ENCODE data around the gene ULK3. TPM values are rescaled to one million over a fixed set of nuclear protein-coding genes. Genes with fewer than 3 reads are reported as not detected.

ULK3 gene
- total RNA-seq, 2 donors from 2014 or later: 48.5 to 53.8 TPM

DNA sequence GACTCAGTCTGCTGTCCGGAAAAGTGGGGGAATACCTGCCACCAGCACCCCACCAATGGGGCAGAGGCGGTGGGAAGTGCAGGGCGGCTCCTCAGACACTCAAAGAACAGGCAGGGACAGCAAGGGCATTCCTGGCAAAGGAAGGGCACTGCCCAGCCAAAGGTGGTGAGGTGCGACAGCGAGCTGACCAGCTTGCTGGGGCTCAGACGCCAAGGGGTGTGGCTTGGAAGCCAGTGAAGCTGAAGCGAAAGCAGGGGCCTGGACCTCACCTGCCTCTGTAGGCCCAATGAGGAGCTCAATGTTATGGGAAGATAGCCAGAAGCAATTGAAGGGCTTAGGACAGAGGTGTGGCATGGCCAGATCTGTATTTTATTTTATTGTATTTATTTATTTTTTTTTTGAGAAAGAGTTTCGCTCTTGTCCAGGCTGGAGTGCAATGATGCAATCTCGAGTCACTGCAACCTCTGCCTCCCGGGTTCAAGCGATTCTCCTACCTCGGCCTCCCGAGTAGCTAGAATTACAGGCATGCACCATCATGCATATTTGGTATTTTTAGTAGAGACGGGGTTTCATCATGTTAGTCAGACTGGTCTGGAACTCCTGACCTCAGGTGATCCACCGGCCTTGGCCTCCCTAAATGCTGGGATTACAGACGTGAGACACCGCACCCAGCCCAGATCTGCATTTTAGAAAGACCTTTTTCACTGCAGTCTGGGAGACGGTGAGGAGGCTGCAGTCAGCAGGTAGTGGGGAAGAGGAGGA lies 34.7 kb downstream of the ULK3 start:
- H3K27ac Mint-ChIP-seq: peak overlapping the region; percentile 10
- no peak overlapping the region for H3K4me3 Mint-ChIP-seq
- no peaks in the 10 kb centered on the region for H3K27me3 Mint-ChIP-seq (ENCODE audit: low read depth)
- no peaks in the 10 kb centered on the region for H3K9me3 Mint-ChIP-seq
- ATAC-seq (replicated peaks in 1 of 2) (no peak), DNase-seq (no peak)
- H3K4me1 Mint-ChIP-seq (ENCODE audit: low read depth): peaks cover 29% of the 10 kb centered on the region
- peaks cover 5 to 6% of the 10 kb centered on the region in 2 donors for H3K36me3 Mint-ChIP-seq (ENCODE audit: insufficient read depth in 2 of 2)

DNA sequence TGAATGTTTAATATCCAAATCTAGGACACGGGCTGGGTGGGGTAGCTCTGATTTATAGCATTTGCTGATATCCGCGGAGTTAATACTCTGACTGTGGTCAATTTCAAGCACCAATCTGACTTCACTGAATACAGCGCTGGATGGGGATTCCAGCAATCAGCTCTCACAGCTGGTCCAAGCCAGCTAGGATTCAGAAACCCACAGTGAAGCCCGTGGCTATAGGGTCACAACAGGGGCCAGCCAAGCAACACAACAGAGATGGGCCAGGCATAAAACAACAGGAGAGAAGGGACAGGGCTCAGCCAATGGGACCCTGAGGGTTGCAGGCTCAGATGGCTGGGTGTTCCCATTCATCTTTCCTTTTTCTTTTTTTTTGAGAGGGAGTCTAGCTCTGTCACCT lies 35.7 kb downstream of the ULK3 start:
- Mint-ChIP-seq H3K4me1 (ENCODE audit: low read depth) (peaks cover 29% of the 10 kb centered on the region), H3K27me3 (ENCODE audit: low read depth) (no peaks in the 10 kb centered on the region), H3K27ac (no peak overlapping the region), H3K36me3 (ENCODE audit: insufficient read depth in 2 of 2) (peaks cover 5 to 9% of the 10 kb centered on the region in 2 donors), H3K9me3 (no peaks in the 10 kb centered on the region), H3K4me3 (no peak overlapping the region)
- no peak for ATAC-seq (replicated peaks in 1 of 2)
- no peak for DNase-seq

DNA sequence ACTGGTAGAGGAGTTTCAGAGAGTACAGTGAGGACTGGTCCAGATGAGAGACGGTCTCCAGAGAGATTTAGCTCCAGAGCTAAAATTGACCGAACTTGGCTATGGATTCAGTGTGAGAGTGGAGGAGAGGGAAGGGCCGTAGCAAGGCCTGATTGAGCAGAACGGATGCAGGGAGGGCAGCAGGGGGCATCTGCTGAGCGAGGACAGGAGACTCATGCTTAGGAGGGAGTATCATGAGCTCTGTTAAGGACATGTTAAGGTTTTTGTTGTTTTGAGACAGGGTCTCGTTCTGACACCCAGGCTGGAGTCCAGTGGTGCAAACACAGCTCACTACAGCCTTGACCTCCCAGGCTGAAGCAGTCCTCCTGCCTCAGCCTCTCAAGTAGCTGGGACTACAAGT lies 38.0 kb downstream of the ULK3 start:
- H3K4me3 Mint-ChIP-seq: no peak overlapping the region
- H3K27me3 Mint-ChIP-seq (ENCODE audit: low read depth): no peaks in the 10 kb centered on the region
- H3K36me3 Mint-ChIP-seq (ENCODE audit: insufficient read depth in 2 of 2): peaks cover 5 to 17% of the 10 kb centered on the region in 2 donors
- H3K9me3 Mint-ChIP-seq: no peaks in the 10 kb centered on the region
- H3K27ac Mint-ChIP-seq: peak overlapping the region; percentile 7
- DNase-seq (no peak), ATAC-seq (replicated peaks in 1 of 2) (no peak)
- peaks cover 33% of the 10 kb centered on the region for H3K4me1 Mint-ChIP-seq (ENCODE audit: low read depth)

DNA sequence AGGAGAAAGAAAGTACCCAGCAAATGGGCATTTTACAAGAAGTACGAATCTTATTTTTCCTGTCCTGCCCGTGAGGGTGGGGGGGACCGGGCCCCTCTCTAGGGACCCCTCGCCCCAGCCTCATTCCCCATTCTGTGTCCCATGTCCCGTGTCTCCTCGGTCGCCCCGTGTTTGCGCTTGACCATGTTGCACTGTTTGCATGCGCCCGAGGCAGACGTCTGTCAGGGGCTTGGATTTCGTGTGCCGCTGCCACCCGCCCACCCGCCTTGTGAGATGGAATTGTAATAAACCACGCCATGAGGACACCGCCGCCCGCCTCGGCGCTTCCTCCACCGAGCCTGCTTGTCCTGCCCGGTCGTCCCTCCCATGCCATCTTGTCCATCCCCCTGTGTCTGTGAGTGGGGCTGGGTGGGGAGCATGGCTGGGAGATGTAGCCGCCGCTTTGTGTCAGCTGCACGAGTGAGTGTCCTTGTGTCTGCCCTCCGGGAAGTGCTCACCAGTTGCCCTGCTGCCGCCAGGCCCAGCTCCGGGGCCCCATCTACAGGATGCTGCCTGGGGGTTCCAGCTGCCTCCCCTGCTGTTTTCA lies 40.0 kb downstream of the ULK3 start:
- no peaks in the 10 kb centered on the region for H3K27me3 Mint-ChIP-seq (ENCODE audit: low read depth)
- H3K4me3 Mint-ChIP-seq: no peak overlapping the region
- DNase-seq (no peak), ATAC-seq (replicated peaks in 1 of 2) (no peak)
- no peaks in the 10 kb centered on the region for H3K9me3 Mint-ChIP-seq
- H3K4me1 Mint-ChIP-seq (ENCODE audit: low read depth): peaks cover 36% of the 10 kb centered on the region
- no peak overlapping the region for H3K27ac Mint-ChIP-seq
- peaks cover 5 to 19% of the 10 kb centered on the region in 2 donors for H3K36me3 Mint-ChIP-seq (ENCODE audit: insufficient read depth in 2 of 2)

DNA sequence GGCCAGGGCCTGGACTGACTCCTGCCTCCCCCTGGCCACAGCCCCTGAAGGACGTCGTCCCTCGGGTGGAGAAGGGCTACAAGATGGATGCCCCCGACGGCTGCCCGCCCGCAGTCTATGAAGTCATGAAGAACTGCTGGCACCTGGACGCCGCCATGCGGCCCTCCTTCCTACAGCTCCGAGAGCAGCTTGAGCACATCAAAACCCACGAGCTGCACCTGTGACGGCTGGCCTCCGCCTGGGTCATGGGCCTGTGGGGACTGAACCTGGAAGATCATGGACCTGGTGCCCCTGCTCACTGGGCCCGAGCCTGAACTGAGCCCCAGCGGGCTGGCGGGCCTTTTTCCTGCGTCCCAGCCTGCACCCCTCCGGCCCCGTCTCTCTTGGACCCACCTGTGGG lies 40.7 kb downstream of the ULK3 start:
- Mint-ChIP-seq H3K27me3 (ENCODE audit: low read depth) (no peaks in the 10 kb centered on the region), H3K9me3 (no peaks in the 10 kb centered on the region), H3K4me3 (no peak overlapping the region), H3K27ac (no peak overlapping the region), H3K36me3 (ENCODE audit: insufficient read depth in 2 of 2) (peaks cover 5 to 20% of the 10 kb centered on the region in 2 donors), H3K4me1 (ENCODE audit: low read depth) (peaks cover 38% of the 10 kb centered on the region)
- no peak for ATAC-seq (replicated peaks in 1 of 2)
- no peak for DNase-seq

DNA sequence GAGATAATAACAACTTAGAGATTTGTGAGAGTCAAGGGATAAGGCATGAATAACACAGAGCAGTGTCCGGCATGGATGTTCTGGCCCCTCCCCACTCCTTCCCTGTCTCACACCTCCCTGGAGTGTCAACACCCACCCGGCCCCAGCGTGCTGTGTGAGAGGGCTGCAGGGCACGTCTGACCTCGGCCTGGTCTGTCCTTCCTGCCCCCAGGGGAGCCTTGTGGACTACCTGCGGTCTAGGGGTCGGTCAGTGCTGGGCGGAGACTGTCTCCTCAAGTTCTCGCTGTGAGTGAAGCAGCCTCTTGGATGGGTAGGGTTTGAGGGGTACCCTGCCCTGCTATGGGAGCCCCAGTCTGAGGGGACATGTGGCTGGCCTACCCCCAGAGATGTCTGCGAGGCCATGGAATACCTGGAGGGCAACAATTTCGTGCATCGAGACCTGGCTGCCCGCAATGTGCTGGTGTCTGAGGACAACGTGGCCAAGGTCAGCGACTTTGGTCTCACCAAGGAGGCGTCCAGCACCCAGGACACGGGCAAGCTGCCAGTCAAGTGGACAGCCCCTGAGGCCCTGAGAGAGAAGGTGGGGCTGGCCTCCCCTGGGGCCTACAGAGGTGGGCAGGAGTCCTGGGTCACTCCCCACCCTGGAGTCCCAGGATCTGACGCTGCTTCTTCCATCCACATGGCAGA lies 41.5 kb downstream of the ULK3 start:
- ATAC-seq (replicated peaks in 1 of 2) (no peak), DNase-seq (no peak)
- Mint-ChIP-seq H3K4me1 (ENCODE audit: low read depth) (peaks cover 38% of the 10 kb centered on the region), H3K27ac (no peak overlapping the region), H3K9me3 (no peaks in the 10 kb centered on the region), H3K27me3 (ENCODE audit: low read depth) (no peaks in the 10 kb centered on the region), H3K36me3 (ENCODE audit: insufficient read depth in 2 of 2) (peaks cover 5 to 20% of the 10 kb centered on the region in 2 donors), H3K4me3 (no peak overlapping the region)

DNA sequence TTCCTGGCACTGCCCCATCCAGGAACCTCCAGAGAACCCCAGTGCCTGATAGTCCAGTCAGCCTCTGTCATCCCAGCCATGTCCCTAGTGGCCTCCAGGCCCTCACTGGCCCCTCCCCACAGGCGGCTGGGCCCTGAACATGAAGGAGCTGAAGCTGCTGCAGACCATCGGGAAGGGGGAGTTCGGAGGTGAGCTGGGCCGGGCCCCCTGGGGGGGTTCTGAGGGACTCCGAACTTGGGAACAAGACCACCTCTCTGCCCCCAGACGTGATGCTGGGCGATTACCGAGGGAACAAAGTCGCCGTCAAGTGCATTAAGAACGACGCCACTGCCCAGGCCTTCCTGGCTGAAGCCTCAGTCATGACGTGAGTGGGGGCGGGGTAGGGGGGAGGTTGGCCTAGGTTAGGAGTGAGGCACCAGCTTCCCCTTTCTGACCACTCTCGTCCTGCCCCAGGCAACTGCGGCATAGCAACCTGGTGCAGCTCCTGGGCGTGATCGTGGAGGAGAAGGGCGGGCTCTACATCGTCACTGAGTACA lies 42.3 kb downstream of the ULK3 start:
- Mint-ChIP-seq H3K4me3 (no peak overlapping the region), H3K36me3 (ENCODE audit: insufficient read depth in 2 of 2) (peaks cover 5 to 25% of the 10 kb centered on the region in 2 donors), H3K9me3 (no peaks in the 10 kb centered on the region), H3K27ac (peak overlapping the region; percentile 80), H3K4me1 (ENCODE audit: low read depth) (peaks cover 43% of the 10 kb centered on the region), H3K27me3 (ENCODE audit: low read depth) (no peaks in the 10 kb centered on the region)
- no peak for DNase-seq
- ATAC-seq (replicated peaks in 1 of 2): no peak

DNA sequence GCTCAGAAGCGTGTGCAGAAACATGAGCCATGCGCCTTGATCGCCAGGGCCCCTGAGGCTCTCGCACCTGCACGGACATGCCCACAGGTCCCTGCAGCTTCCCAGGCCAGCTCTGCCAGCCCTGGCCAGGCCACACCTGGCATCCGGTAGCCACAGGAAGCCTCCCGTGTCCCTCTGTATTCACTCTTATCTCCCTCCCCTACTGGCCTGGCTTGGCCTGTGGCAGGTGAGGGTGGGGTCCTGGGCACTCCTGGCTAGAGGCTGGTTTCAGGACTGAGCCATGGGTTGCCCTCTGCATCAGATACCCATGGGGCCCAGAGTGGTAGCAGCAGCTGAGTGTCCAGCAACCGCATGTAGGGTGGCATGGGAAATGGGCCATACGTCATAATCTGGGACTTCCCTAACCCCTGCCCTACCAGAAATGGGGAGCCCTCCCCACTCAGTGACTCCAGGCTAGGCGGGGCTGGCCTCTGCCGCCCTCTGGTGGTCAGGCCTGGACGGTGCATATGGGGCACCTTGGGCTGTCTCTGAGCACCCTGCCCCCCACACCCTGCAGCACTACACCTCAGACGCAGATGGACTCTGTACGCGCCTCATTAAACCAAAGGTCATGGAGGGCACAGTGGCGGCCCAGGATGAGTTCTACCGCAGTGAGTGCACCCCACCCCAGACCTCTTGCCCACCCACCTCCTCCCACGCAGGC lies 42.9 kb downstream of the ULK3 start:
- H3K4me3 Mint-ChIP-seq: peak overlapping the region in 1 of 2 donors; percentile 63

DNA sequence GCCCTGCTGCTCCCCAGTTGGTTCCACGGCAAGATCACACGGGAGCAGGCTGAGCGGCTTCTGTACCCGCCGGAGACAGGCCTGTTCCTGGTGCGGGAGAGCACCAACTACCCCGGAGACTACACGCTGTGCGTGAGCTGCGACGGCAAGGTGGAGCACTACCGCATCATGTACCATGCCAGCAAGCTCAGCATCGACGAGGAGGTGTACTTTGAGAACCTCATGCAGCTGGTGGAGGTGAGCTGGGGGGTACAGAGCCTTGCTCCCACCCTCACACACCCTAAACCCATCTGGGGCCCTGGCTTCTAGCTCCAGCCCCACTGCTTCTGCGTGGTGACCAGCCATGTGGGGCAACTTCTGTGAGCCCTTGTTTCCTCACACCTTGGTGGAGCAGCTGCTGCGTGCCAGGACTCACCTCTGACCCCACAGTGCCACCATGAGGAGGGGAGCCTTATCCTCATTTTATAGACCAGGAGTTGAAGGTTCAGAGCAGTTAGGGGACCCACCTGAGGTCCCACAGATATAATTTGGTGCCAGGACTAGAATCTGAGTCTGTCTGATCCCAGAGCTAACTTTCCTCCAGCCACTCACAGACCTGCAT lies 43.6 kb downstream of the ULK3 start:
- no peaks in the 10 kb centered on the region for H3K9me3 Mint-ChIP-seq
- H3K36me3 Mint-ChIP-seq (ENCODE audit: insufficient read depth in 2 of 2): peaks cover 5 to 23% of the 10 kb centered on the region in 2 donors
- H3K4me1 Mint-ChIP-seq (ENCODE audit: low read depth): peaks cover 51% of the 10 kb centered on the region
- ATAC-seq (replicated peaks in 1 of 2) (peak; percentile 23 to 35), DNase-seq (no peak)
- H3K27me3 Mint-ChIP-seq (ENCODE audit: low read depth): no peaks in the 10 kb centered on the region
- H3K27ac Mint-ChIP-seq: peak overlapping the region; percentile 70
- peak overlapping the region in 1 of 2 donors; percentile 63 for H3K4me3 Mint-ChIP-seq

More for the DNA sequence above, 42.9 kb downstream of the ULK3 start:
- Mint-ChIP-seq H3K9me3 (no peaks in the 10 kb centered on the region), H3K36me3 (ENCODE audit: insufficient read depth in 2 of 2) (peaks cover 5 to 25% of the 10 kb centered on the region in 2 donors), H3K4me1 (ENCODE audit: low read depth) (peaks cover 48% of the 10 kb centered on the region), H3K27me3 (ENCODE audit: low read depth) (no peaks in the 10 kb centered on the region), H3K27ac (peak overlapping the region; percentile 80)
- ATAC-seq (replicated peaks in 1 of 2) (peak; percentile 85 to 88), DNase-seq (peak; percentile 85 to 91)

DNA sequence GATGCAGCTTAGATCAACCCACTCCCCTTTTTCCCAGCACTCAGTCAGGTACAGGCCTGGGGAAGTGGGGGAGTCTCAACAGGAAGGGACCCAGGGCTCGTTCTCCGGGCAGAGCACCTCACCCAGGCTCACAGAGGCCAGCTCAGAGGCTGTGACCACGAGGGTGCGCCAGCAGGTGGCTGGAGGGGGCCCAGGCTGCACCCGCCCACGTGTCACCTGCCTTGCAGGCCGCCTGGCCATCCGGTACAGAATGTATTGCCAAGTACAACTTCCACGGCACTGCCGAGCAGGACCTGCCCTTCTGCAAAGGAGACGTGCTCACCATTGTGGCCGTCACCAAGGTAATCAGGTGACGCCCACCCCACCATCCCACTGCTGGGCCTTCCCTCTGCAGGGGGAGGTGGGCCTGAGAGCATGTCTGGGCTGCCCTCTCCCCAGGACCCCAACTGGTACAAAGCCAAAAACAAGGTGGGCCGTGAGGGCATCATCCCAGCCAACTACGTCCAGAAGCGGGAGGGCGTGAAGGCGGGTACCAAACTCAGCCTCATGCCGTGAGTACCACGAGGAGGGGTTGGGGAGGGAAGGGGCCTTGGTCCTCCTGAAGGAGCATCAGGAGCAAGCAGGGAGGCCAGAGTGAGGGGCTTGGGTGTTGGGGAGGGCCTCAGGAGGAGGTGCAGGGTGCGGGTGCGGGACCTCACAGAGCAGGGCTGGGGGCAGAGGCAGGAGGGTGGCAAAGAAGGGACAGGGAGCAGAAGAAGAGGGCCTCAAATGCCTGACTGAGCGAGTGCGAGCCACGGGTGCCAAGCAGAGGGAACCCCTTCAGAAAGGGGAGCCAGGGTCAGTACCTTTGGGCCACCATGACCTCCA lies 44.3 kb downstream of the ULK3 start:
- H3K27me3 Mint-ChIP-seq (ENCODE audit: low read depth): no peaks in the 10 kb centered on the region
- H3K27ac Mint-ChIP-seq: peak overlapping the region; percentile 71
- H3K4me1 Mint-ChIP-seq (ENCODE audit: low read depth): peaks cover 55% of the 10 kb centered on the region
- no peaks in the 10 kb centered on the region for H3K9me3 Mint-ChIP-seq
- no peak for ATAC-seq (replicated peaks in 1 of 2)
- DNase-seq: no peak
- peaks cover 0 to 18% of the 10 kb centered on the region in 2 donors for H3K36me3 Mint-ChIP-seq (ENCODE audit: insufficient read depth in 2 of 2)
- peak overlapping the region in 1 of 2 donors; percentile 28 for H3K4me3 Mint-ChIP-seq

DNA sequence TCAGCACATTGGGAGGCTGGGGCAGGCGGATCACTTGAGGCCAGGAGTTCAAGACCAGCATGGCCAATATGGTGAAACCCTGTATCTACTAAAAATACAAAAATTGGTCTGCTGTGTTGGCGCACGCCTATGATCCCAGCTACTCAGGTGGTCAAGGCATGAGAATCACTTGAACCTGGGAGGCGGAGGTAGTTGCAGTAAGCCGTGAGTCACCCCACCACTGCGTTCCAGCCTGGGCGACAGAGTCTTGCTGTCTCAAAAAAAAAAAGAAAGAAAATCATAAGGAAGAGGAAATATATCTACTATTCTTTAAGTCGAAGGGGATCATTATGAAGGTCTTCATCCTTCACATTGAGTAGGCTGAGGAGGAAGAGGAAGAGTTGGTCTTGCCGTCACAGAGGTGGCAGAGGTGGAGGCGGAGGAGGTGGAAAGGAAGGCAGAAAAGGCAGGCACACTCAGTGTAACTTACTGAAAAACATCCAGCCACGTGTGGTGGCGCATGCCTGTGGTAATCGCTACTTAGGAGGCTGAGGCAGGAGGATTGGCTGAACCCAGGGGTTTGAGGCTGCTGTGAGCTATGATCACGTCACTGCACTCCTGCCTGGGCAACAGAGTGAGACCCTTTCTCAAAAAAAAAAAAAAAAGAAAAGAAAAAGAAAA lies 46.9 kb downstream of the ULK3 start:
- H3K27me3 Mint-ChIP-seq (ENCODE audit: low read depth): no peaks in the 10 kb centered on the region
- H3K9me3 Mint-ChIP-seq: no peaks in the 10 kb centered on the region
- peaks cover 4 to 18% of the 10 kb centered on the region in 2 donors for H3K36me3 Mint-ChIP-seq (ENCODE audit: insufficient read depth in 2 of 2)
- peaks cover 80% of the 10 kb centered on the region for H3K4me1 Mint-ChIP-seq (ENCODE audit: low read depth)
- H3K4me3 Mint-ChIP-seq: peak overlapping the region; percentile 63 to 87
- H3K27ac Mint-ChIP-seq: peak overlapping the region; percentile 98
- DNase-seq: peak; percentile 51 to 59
- peak; percentile 31 to 37 for ATAC-seq (replicated peaks in 1 of 2)
